Spinal cord (tissue), 10 donors: Measurements from ENCODE around the gene CERS5. TPM values are rescaled to one million over a fixed set of nuclear protein-coding genes. Genes with fewer than 3 reads are reported as not detected.

Experiments
- DNase-seq, 6 donors: peaks; one replicate each; pipeline versions ENCODE4 v3.0.0 to v3.0.0-alpha.2; 2013 to 2015; ENCODE audit warnings: low spot score in 6 of 6, low read depth in 4 of 6
- H3K27ac ChIP-seq: one replicate; pipeline ENCODE4 v1.5.1; 2013; ENCODE audit warnings: low read depth, low read length, control low read depth
- H3K27me3 ChIP-seq: one replicate; pipeline ENCODE4 v1.6.1; 2013; ENCODE audit warnings: low read length; ENCODE audit not compliant: control insufficient read depth, insufficient read depth
- H3K36me3 ChIP-seq: one replicate; pipeline ENCODE4 v1.6.1; 2013; ENCODE audit warnings: low read length; ENCODE audit not compliant: control insufficient read depth, insufficient read depth
- H3K4me1 ChIP-seq: one replicate; pipeline ENCODE4 v1.6.1; 2013; ENCODE audit warnings: low read length; ENCODE audit not compliant: control insufficient read depth, insufficient read depth
- H3K4me3 ChIP-seq: one replicate; pipeline ENCODE4 v1.5.1; 2013; ENCODE audit warnings: low read depth, low read length, control low read depth
- H3K9me3 ChIP-seq: one replicate; pipeline ENCODE4 v1.6.1; 2013; ENCODE audit warnings: low read length; ENCODE audit not compliant: control insufficient read depth, insufficient read depth
- WGBS: methylation state at CpG from one replicate; pipeline ENCODE4 v1.1.5; 2013; ENCODE audit warnings: missing lambda C conversion rate; ENCODE audit not compliant: insufficient coverage; 5-methylcytosine and 5-hydroxymethylcytosine counted together
- long read RNA-seq, 4 donors: transcript quantifications; one replicate each; lab custom pipeline, GENCODE V29; 2026
- polyA plus RNA-seq, 2 donors: library from polyadenylated mRNA; unstranded; fragments of 120-200 nt; gene quantifications; one replicate each; pipeline ENCODE4 v1.2.1, GENCODE V29; 2013; ENCODE audit not compliant: insufficient read length in 2 of 2
- total RNA-seq, 2 donors: library from RNA; depleted of rRNA in 1 of 2; stranded (reverse); fragments of 120-200 nt in 1 of 2; fragments of >200 nt in 1 of 2; gene quantifications; one replicate each; pipeline versions ENCODE4 v1.2.3 to v1.2.4, GENCODE V29; 2013 to 2014
- donor health status: healthy.

CERS5 gene
- 10 to 100 TPM; 74.9 to 79.5 TPM for total RNA-seq
- 100 to 1,000 TPM; 108 to 122 TPM for polyA plus RNA-seq
- long read RNA-seq, donor 1, transcript CERS5-201 (10 exons, 2,051 nt): major isoform, 7 of 18 reads
- long read RNA-seq, donor 1, partial matches to known transcripts: 0 of 18 reads
- long read RNA-seq, donor 1, other reads (novel, unspliced or antisense): 6 of 18 reads
- long read RNA-seq, donor 2, partial matches to known transcripts: 0 of 6 reads
- long read RNA-seq, donor 2, other reads (novel, unspliced or antisense): 0 of 6 reads
- long read RNA-seq, donor 3, partial matches to known transcripts: 0 of 5 reads
- long read RNA-seq, donor 3, other reads (novel, unspliced or antisense): 0 of 5 reads
- long read RNA-seq, donor 4, transcript CERS5-201 (10 exons, 2,051 nt): major isoform, 13 of 14 reads
- long read RNA-seq, donor 4, partial matches to known transcripts: 0 of 14 reads
- long read RNA-seq, donor 4, other reads (novel, unspliced or antisense): 0 of 14 reads

GRCh38 chr12:50167049-50167828, at the start of gene CERS5:
CERS5 (minus strand) TSS chr12:50167369; CDS start chr12:50167297, 72 bp downstream.
- H3K27ac ChIP-seq: peak within 1 kb of the TSS; percentile 98
- no peaks in the 10 kb centered on the region for H3K9me3 ChIP-seq
- no peaks in the 10 kb centered on the region for H3K36me3 ChIP-seq
- WGBS: 0% methylated on average over 70 of the region's 70 CpGs
- peaks cover 23% of the 10 kb centered on the region for H3K4me1 ChIP-seq
- peak; percentile 91 to 99 (median 93) for DNase-seq
- no peaks in the 10 kb centered on the region for H3K27me3 ChIP-seq
- peak within 1 kb of the TSS; percentile 90 for H3K4me3 ChIP-seq

GRCh38 chr12:50215033-50215432, 47.9 kb upstream of the CERS5 start:
- Histone ChIP-seq H3K27ac (no peak overlapping the region), H3K9me3 (no peaks in the 10 kb centered on the region), H3K4me1 (peaks cover 9% of the 10 kb centered on the region), H3K4me3 (no peak overlapping the region), H3K27me3 (no peaks in the 10 kb centered on the region), H3K36me3 (peaks cover 4% of the 10 kb centered on the region)
- no CpG with 5 or more reads among the region's 3 CpGs for WGBS
- no peak for DNase-seq

- Histone ChIP-seq H3K9me3 (no peaks in the 10 kb centered on the region), H3K4me3 (no peak overlapping the region), H3K4me1 (peaks cover 3% of the 10 kb centered on the region), H3K27ac (no peak overlapping the region), H3K27me3 (no peaks in the 10 kb centered on the region), H3K36me3 (peaks cover 4% of the 10 kb centered on the region)
- no peak for DNase-seq
- no CpG with 5 or more reads among the region's 1 CpG for WGBS
Observed at GRCh38 chr12:50214018-50214417, 46.8 kb upstream of the CERS5 start.

- WGBS: no CpG with 5 or more reads among the region's 2 CpGs
Observed at GRCh38 chr12:50213439-50213838, 46.3 kb upstream of the CERS5 start.

GRCh38 chr12:50212071-50212467, 44.9 kb upstream of the CERS5 start:
- Histone ChIP-seq H3K9me3 (no peaks in the 10 kb centered on the region), H3K36me3 (peaks cover 4% of the 10 kb centered on the region), H3K27me3 (no peaks in the 10 kb centered on the region), H3K4me1 (peaks cover 3% of the 10 kb centered on the region), H3K27ac (no peak overlapping the region), H3K4me3 (no peak overlapping the region)
- DNase-seq: no peak
- no CpG with 5 or more reads among the region's 2 CpGs for WGBS

More at GRCh38 chr12:50213439-50213838, 46.3 kb upstream of the CERS5 start:
- H3K27ac ChIP-seq: no peak overlapping the region
- H3K4me3 ChIP-seq: no peak overlapping the region
- H3K9me3 ChIP-seq: no peaks in the 10 kb centered on the region
- H3K4me1 ChIP-seq: peaks cover 3% of the 10 kb centered on the region
- no peaks in the 10 kb centered on the region for H3K27me3 ChIP-seq
- DNase-seq: no peak
- peaks cover 4% of the 10 kb centered on the region for H3K36me3 ChIP-seq

GRCh38 chr12:50211392-50212070, 44.4 kb upstream of the CERS5 start:
- DNase-seq: no peak

GRCh38 chr12:50207424-50207823, 40.3 kb upstream of the CERS5 start:
- H3K4me1 ChIP-seq: peaks cover 3% of the 10 kb centered on the region
- peaks cover 4% of the 10 kb centered on the region for H3K36me3 ChIP-seq
- no peak overlapping the region for H3K27ac ChIP-seq
- no peak overlapping the region for H3K4me3 ChIP-seq
- H3K27me3 ChIP-seq: no peaks in the 10 kb centered on the region
- DNase-seq: no peak
- no CpG with 5 or more reads among the region's 2 CpGs for WGBS
- H3K9me3 ChIP-seq: no peaks in the 10 kb centered on the region

More at GRCh38 chr12:50211392-50212070, 44.4 kb upstream of the CERS5 start:
- H3K36me3 ChIP-seq: peaks cover 4% of the 10 kb centered on the region
- no peak overlapping the region for H3K27ac ChIP-seq
- no CpG with 5 or more reads among the region's 6 CpGs for WGBS
- no peaks in the 10 kb centered on the region for H3K27me3 ChIP-seq
- H3K9me3 ChIP-seq: no peaks in the 10 kb centered on the region
- H3K4me3 ChIP-seq: no peak overlapping the region
- H3K4me1 ChIP-seq: peaks cover 3% of the 10 kb centered on the region

GRCh38 chr12:50205648-50206047, 38.5 kb upstream of the CERS5 start:
- H3K4me3 ChIP-seq: no peak overlapping the region
- whole genome bisulfite sequencing: 100% methylated on average over 2 of the region's 6 CpGs
- no peaks in the 10 kb centered on the region for H3K9me3 ChIP-seq
- H3K36me3 ChIP-seq: peaks cover 4% of the 10 kb centered on the region
- H3K27ac ChIP-seq: no peak overlapping the region
- H3K27me3 ChIP-seq: no peaks in the 10 kb centered on the region
- DNase-seq: no peak
- H3K4me1 ChIP-seq: no peaks in the 10 kb centered on the region

- Histone ChIP-seq H3K27ac (no peak overlapping the region), H3K4me1 (no peaks in the 10 kb centered on the region), H3K27me3 (no peaks in the 10 kb centered on the region), H3K4me3 (no peak overlapping the region), H3K9me3 (no peaks in the 10 kb centered on the region), H3K36me3 (peaks cover 15% of the 10 kb centered on the region)
- WGBS: no CpG with 5 or more reads among the region's 2 CpGs
- no peak for DNase-seq
Observed at GRCh38 chr12:50203691-50204090, 36.5 kb upstream of the CERS5 start.
